GM12874 (cell line): Measurements from ENCODE around the gene SLC35G2.

Source experiments
- CTCF ChIP-seq: IDR thresholded peaks from 2 replicates; pipeline ENCODE4 v1.5.1; 2011; ENCODE audit warnings: low read depth, mild to moderate bottlenecking, control low read depth, low read length, moderate library complexity; ENCODE audit not compliant: insufficient read depth

Gene SLC35G2

GRCh38 chr3:136836511-136837156 is 17.7 kb downstream of the SLC35G2 start:
- TF ChIP-seq CTCF, result no peak

GRCh38 chr3:136838641-136839555 is 20.0 kb downstream of the SLC35G2 start:
- TF ChIP-seq CTCF, result no peak

GRCh38 chr3:136839556-136839931 is 20.6 kb downstream of the SLC35G2 start:
- no peak for TF ChIP-seq CTCF

- TF ChIP-seq CTCF, result no peak
Measured at GRCh38 chr3:136840252-136840651, 21.3 kb downstream of the SLC35G2 start.

- TF ChIP-seq CTCF, result no peak
Measured at GRCh38 chr3:136842294-136842693, 23.4 kb downstream of the SLC35G2 start.

- no peak for TF ChIP-seq CTCF
Measured at GRCh38 chr3:136844724-136845123, 25.8 kb downstream of the SLC35G2 start.

GRCh38 chr3:136852180-136852579 is 33.3 kb downstream of the SLC35G2 start:
- TF ChIP-seq CTCF, result no peak
